ENCODE data around the gene COBLL1.
A peak's percentile ranks its signal among the peaks of the same experiment; 100 is the strongest.

Gene COBLL1

GRCh38 chr2:164777847-164778461 is 63.7 kb downstream of the COBLL1 start:
- Histone ChIP-seq H3K9ac (ENCODE audit: insufficient read length) (no peak overlapping the region), H3K4me3 (no peak overlapping the region), H3K36me3 (ENCODE audit: insufficient read depth, low read length) (no peaks in the 10 kb centered on the region), H3K27ac (no peak overlapping the region), H3K9me3 (ENCODE audit: low read depth, low read length) (no peaks in the 10 kb centered on the region)
- no peak for TF ChIP-seq FOXP2 (optimal IDR thresholded peaks at IDR 0.05; ENCODE audit: control extremely low read depth, extremely low read length, insufficient read depth)
- no peak for TF ChIP-seq POLR2AphosphoS5 (IDR thresholded peaks at IDR 0.05; ENCODE audit: borderline replicate concordance, low read depth, low read length)
- TF ChIP-seq EZH2 (IDR thresholded peaks at IDR 0.05) = no peak
- DNase-seq (ENCODE audit: low read depth, low spot score) = no peak

- Histone ChIP-seq H3K27ac (peak overlapping the region; percentile 75), H3K4me3 (peak overlapping the region; percentile 55), H3K36me3 (ENCODE audit: insufficient read depth, low read length) (no peaks in the 10 kb centered on the region), H3K9ac (ENCODE audit: insufficient read length) (peak overlapping the region; percentile 46), H3K9me3 (ENCODE audit: low read depth, low read length) (no peaks in the 10 kb centered on the region)
- TF ChIP-seq EZH2 (IDR thresholded peaks at IDR 0.05) (no peak), FOXP2 (optimal IDR thresholded peaks at IDR 0.05; ENCODE audit: control extremely low read depth, extremely low read length, insufficient read depth) (no peak), POLR2AphosphoS5 (IDR thresholded peaks at IDR 0.05; ENCODE audit: borderline replicate concordance, low read depth, low read length) (no peak)
- DNase-seq (ENCODE audit: low read depth, low spot score) = no peak
These were observed 68.0 kb downstream of the COBLL1 start for GRCh38 chr2:164773635-164774034.

- Histone ChIP-seq H3K9ac (ENCODE audit: insufficient read length) (peak overlapping the region; percentile 46), H3K27ac (peak overlapping the region; percentile 75), H3K9me3 (ENCODE audit: low read depth, low read length) (no peaks in the 10 kb centered on the region), H3K4me3 (peak overlapping the region; percentile 55), H3K36me3 (ENCODE audit: insufficient read depth, low read length) (no peaks in the 10 kb centered on the region)
- TF ChIP-seq EZH2 (IDR thresholded peaks at IDR 0.05) = no peak
- no peak for TF ChIP-seq POLR2AphosphoS5 (IDR thresholded peaks at IDR 0.05; ENCODE audit: borderline replicate concordance, low read depth, low read length)
- no peak for TF ChIP-seq FOXP2 (optimal IDR thresholded peaks at IDR 0.05; ENCODE audit: control extremely low read depth, extremely low read length, insufficient read depth)
- no peak for DNase-seq (ENCODE audit: low read depth, low spot score)
These were observed 68.5 kb downstream of the COBLL1 start for GRCh38 chr2:164773091-164773490.

- H3K9ac ChIP-seq (ENCODE audit: insufficient read length) = no peak overlapping the region
- 0 out of 2 replicates have a peak overlapping the region, but pooled peaks have one; percentile 55 for H3K4me3 ChIP-seq
- no peaks in the 10 kb centered on the region for H3K9me3 ChIP-seq (ENCODE audit: low read depth, low read length)
- DNase-seq (ENCODE audit: low read depth, low spot score) = no peak
- no peak overlapping the region for H3K27ac ChIP-seq
- TF ChIP-seq EZH2 (IDR thresholded peaks at IDR 0.05) = no peak
- no peak for TF ChIP-seq POLR2AphosphoS5 (IDR thresholded peaks at IDR 0.05; ENCODE audit: borderline replicate concordance, low read depth, low read length)
- no peak for TF ChIP-seq FOXP2 (optimal IDR thresholded peaks at IDR 0.05; ENCODE audit: control extremely low read depth, extremely low read length, insufficient read depth)
- H3K36me3 ChIP-seq (ENCODE audit: insufficient read depth, low read length) = no peaks in the 10 kb centered on the region
These were observed 69.7 kb downstream of the COBLL1 start for GRCh38 chr2:164771897-164772296.

- TF ChIP-seq FOXP2 (optimal IDR thresholded peaks at IDR 0.05; ENCODE audit: control extremely low read depth, extremely low read length, insufficient read depth) (no peak), EZH2 (IDR thresholded peaks at IDR 0.05) (no peak)
These were observed 71.2 kb downstream of the COBLL1 start for GRCh38 chr2:164770421-164770916.

GRCh38 chr2:164766954-164767320 is 74.7 kb downstream of the COBLL1 start:
- Histone ChIP-seq H3K9ac (ENCODE audit: insufficient read length) (no peak overlapping the region), H3K4me3 (no peak overlapping the region), H3K27ac (no peak overlapping the region), H3K36me3 (ENCODE audit: insufficient read depth, low read length) (no peaks in the 10 kb centered on the region), H3K9me3 (ENCODE audit: low read depth, low read length) (no peaks in the 10 kb centered on the region)
- no peak for DNase-seq (ENCODE audit: low read depth, low spot score)
- no peak for TF ChIP-seq POLR2AphosphoS5 (IDR thresholded peaks at IDR 0.05; ENCODE audit: borderline replicate concordance, low read depth, low read length)
- TF ChIP-seq EZH2 (IDR thresholded peaks at IDR 0.05) = no peak
- TF ChIP-seq FOXP2 (optimal IDR thresholded peaks at IDR 0.05; ENCODE audit: control extremely low read depth, extremely low read length, insufficient read depth) = no peak

More at GRCh38 chr2:164770421-164770916, 71.2 kb downstream of the COBLL1 start:
- no peaks in the 10 kb centered on the region for H3K9me3 ChIP-seq (ENCODE audit: low read depth, low read length)
- H3K9ac ChIP-seq (ENCODE audit: insufficient read length) = no peak overlapping the region
- DNase-seq (ENCODE audit: low read depth, low spot score) = no peak
- no peaks in the 10 kb centered on the region for H3K36me3 ChIP-seq (ENCODE audit: insufficient read depth, low read length)
- no peak overlapping the region for H3K4me3 ChIP-seq
- no peak overlapping the region for H3K27ac ChIP-seq

GRCh38 chr2:164766216-164766953 is 75.2 kb downstream of the COBLL1 start:
- Histone ChIP-seq H3K36me3 (ENCODE audit: insufficient read depth, low read length) (no peaks in the 10 kb centered on the region), H3K9ac (ENCODE audit: insufficient read length) (no peak overlapping the region), H3K27ac (no peak overlapping the region), H3K9me3 (ENCODE audit: low read depth, low read length) (no peaks in the 10 kb centered on the region), H3K4me3 (no peak overlapping the region)
- no peak for DNase-seq (ENCODE audit: low read depth, low spot score)
- TF ChIP-seq EZH2 (IDR thresholded peaks at IDR 0.05) (no peak), FOXP2 (optimal IDR thresholded peaks at IDR 0.05; ENCODE audit: control extremely low read depth, extremely low read length, insufficient read depth) (no peak), POLR2AphosphoS5 (IDR thresholded peaks at IDR 0.05; ENCODE audit: borderline replicate concordance, low read depth, low read length) (no peak)

GRCh38 chr2:164764996-164765395 is 76.6 kb downstream of the COBLL1 start:
- TF ChIP-seq EZH2 (IDR thresholded peaks at IDR 0.05) = no peak
- no peak for TF ChIP-seq POLR2AphosphoS5 (IDR thresholded peaks at IDR 0.05; ENCODE audit: borderline replicate concordance, low read depth, low read length)
- no peak for TF ChIP-seq FOXP2 (optimal IDR thresholded peaks at IDR 0.05; ENCODE audit: control extremely low read depth, extremely low read length, insufficient read depth)
- no peak overlapping the region for H3K9ac ChIP-seq (ENCODE audit: insufficient read length)
- no peaks in the 10 kb centered on the region for H3K9me3 ChIP-seq (ENCODE audit: low read depth, low read length)
- no peaks in the 10 kb centered on the region for H3K36me3 ChIP-seq (ENCODE audit: insufficient read depth, low read length)
- no peak overlapping the region for H3K4me3 ChIP-seq
- no peak for DNase-seq (ENCODE audit: low read depth, low spot score)
- no peak overlapping the region for H3K27ac ChIP-seq
